ENCODE results near the gene NDC1. TPM values are rescaled to one million over a fixed set of nuclear protein-coding genes. Genes with fewer than 3 reads are reported as not detected.
"Not testable (repeated sequence)": the region's sequence is repeated elsewhere in the genome, so short reads cannot be mapped to it uniquely, and the experiment has no call there.

The NDC1 gene
- polyA plus RNA-seq, 1 donor (not counting 4 experiments of a cell fraction or from before 2014, with no cell fraction given) = 36.1 TPM

GRCh38 chr1:53878492-53879105 lies 40.5 kb upstream of the NDC1 start:
- no peaks in the 10 kb centered on the region for H3K9me3 ChIP-seq (ENCODE audit: control insufficient read depth, low read depth, low read length)
- no peaks in the 10 kb centered on the region for H3K79me2 ChIP-seq (ENCODE audit: control insufficient read depth, insufficient read depth, low read length)
- no peaks in the 10 kb centered on the region for H4K20me1 ChIP-seq (ENCODE audit: control insufficient read depth, extremely low read depth, insufficient read depth, low read length)
- H3K27ac ChIP-seq (ENCODE audit: control insufficient read depth, insufficient read depth, low read length) = no peak overlapping the region
- H3K4me2 ChIP-seq (ENCODE audit: control insufficient read depth, extremely low read depth, insufficient read depth, low read depth, low read length) = no peak overlapping the region
- peaks cover 0 to 14% of the 10 kb centered on the region in 2 experiments for H3K36me3 ChIP-seq (ENCODE audit: control insufficient read depth in 2 of 2, extremely low read depth in 1 of 2, insufficient read depth in 2 of 2, low read length in 2 of 2)
- H3K27me3 ChIP-seq (ENCODE audit: control insufficient read depth, extremely low read depth, insufficient read depth, low read length) = no peaks in the 10 kb centered on the region
- no peaks in the 10 kb centered on the region for H3K4me1 ChIP-seq (ENCODE audit: control insufficient read depth, extremely low read depth, insufficient read depth, low read length)
- dilution Hi-C loops (cut with MboI; ENCODE audit: extremely low pct_ligation_motif_present, low sequenced_read_pairs) = no loop called here
- no peaks in the 10 kb centered on the region for H3K9me1 ChIP-seq (ENCODE audit: control insufficient read depth, extremely low read depth, insufficient read depth, low read length)
- FAIRE-seq = no peak
- H2AFZ ChIP-seq (ENCODE audit: control insufficient read depth, low read length) = no peak overlapping the region
- H3K4me3 ChIP-seq (ENCODE audit: control insufficient read depth in 2 of 3, extremely low read depth in 1 of 3, insufficient read depth in 2 of 3, low read depth in 1 of 3, low read length in 3 of 3) = no peak overlapping the region
- no peak for TF ChIP-seq EZH2 (IDR thresholded peaks at IDR 0.05; ENCODE audit: low read length)
- TF ChIP-seq CTCF (optimal IDR thresholded peaks at IDR 0.05 in 1 of 3, IDR thresholded peaks at IDR 0.05 in 1 of 3, conservative IDR thresholded peaks at IDR 0.05 in 1 of 3; ENCODE audit: extremely low read depth in 1 of 3, insufficient read depth in 2 of 3, low read length in 3 of 3) = peak in 2 of 3 experiments; percentile 53 to 55
- H3K9ac ChIP-seq (ENCODE audit: control insufficient read depth, extremely low read depth, insufficient read depth, low read length) = no peak overlapping the region
- peak; percentile 17 for DNase-seq (ENCODE audit: low read depth, low spot score)

GRCh38 chr1:53875150-53875549 lies 37.1 kb upstream of the NDC1 start:
- H3K27me3 ChIP-seq (ENCODE audit: control insufficient read depth, extremely low read depth, insufficient read depth, low read length); H3K9ac ChIP-seq (ENCODE audit: control insufficient read depth, extremely low read depth, insufficient read depth, low read length); DNase-seq (ENCODE audit: low read depth, low spot score); H3K4me1 ChIP-seq (ENCODE audit: control insufficient read depth, extremely low read depth, insufficient read depth, low read length); H4K20me1 ChIP-seq (ENCODE audit: control insufficient read depth, extremely low read depth, insufficient read depth, low read length); H3K9me1 ChIP-seq (ENCODE audit: control insufficient read depth, extremely low read depth, insufficient read depth, low read length); H3K27ac ChIP-seq (ENCODE audit: control insufficient read depth, insufficient read depth, low read length); FAIRE-seq; H3K4me3 ChIP-seq (ENCODE audit: control insufficient read depth in 2 of 3, extremely low read depth in 1 of 3, insufficient read depth in 2 of 3, low read depth in 1 of 3, low read length in 3 of 3); H3K36me3 ChIP-seq (ENCODE audit: control insufficient read depth in 2 of 2, extremely low read depth in 1 of 2, insufficient read depth in 2 of 2, low read length in 2 of 2); H3K4me2 ChIP-seq (ENCODE audit: control insufficient read depth, extremely low read depth, insufficient read depth, low read depth, low read length); H3K9me3 ChIP-seq (ENCODE audit: control insufficient read depth, low read depth, low read length); H3K79me2 ChIP-seq (ENCODE audit: control insufficient read depth, insufficient read depth, low read length); H2AFZ ChIP-seq (ENCODE audit: control insufficient read depth, low read length); dilution Hi-C loops (cut with MboI; ENCODE audit: extremely low pct_ligation_motif_present, low sequenced_read_pairs): not testable (repeated sequence)
